ENCODE data around the gene HOXA5. TPM values are rescaled to one million over a fixed set of nuclear protein-coding genes. Genes with fewer than 3 reads are reported as not detected.
A peak's percentile ranks its signal among the peaks of the same experiment; 100 is the strongest.

The HOXA5 gene
- total RNA-seq, 1 donor from 2014 or later: not detected

GRCh38 chr7:27149842-27150567 is 6.5 kb upstream of the HOXA5 start:
- peaks cover 100% of the 10 kb centered on the region for H3K27me3 ChIP-seq (ENCODE audit: low read depth)
- intact Hi-C loops (cut with micrococcal nuclease): no loop called here
- peak overlapping the region; percentile 55 for H3K4me3 ChIP-seq

GRCh38 chr7:27148756-27149641 is 5.5 kb upstream of the HOXA5 start:
- Histone ChIP-seq H3K9me3 (replicated peaks) (no peaks in the 10 kb centered on the region), H3K4me1 (peaks cover 52% of the 10 kb centered on the region), H3K36me3 (no peaks in the 10 kb centered on the region), H3K27ac (replicated peaks) (peak overlapping the region; percentile 30), H3K27me3 (ENCODE audit: low read depth) (peaks cover 100% of the 10 kb centered on the region), H3K4me3 (peak overlapping the region; percentile 54)
- DNase-seq: no peak
- intact Hi-C loops (cut with micrococcal nuclease): no loop called here
- TF ChIP-seq CTCF (IDR thresholded peaks at IDR 0.05; ENCODE audit: borderline replicate concordance): no peak

More at GRCh38 chr7:27149842-27150567, 6.5 kb upstream of the HOXA5 start:
- Histone ChIP-seq H3K36me3 (no peaks in the 10 kb centered on the region), H3K27ac (replicated peaks) (no peak overlapping the region), H3K9me3 (replicated peaks) (no peaks in the 10 kb centered on the region), H3K4me1 (peaks cover 51% of the 10 kb centered on the region)
- no peak for DNase-seq
- TF ChIP-seq CTCF (IDR thresholded peaks at IDR 0.05; ENCODE audit: borderline replicate concordance): no peak

DNA sequence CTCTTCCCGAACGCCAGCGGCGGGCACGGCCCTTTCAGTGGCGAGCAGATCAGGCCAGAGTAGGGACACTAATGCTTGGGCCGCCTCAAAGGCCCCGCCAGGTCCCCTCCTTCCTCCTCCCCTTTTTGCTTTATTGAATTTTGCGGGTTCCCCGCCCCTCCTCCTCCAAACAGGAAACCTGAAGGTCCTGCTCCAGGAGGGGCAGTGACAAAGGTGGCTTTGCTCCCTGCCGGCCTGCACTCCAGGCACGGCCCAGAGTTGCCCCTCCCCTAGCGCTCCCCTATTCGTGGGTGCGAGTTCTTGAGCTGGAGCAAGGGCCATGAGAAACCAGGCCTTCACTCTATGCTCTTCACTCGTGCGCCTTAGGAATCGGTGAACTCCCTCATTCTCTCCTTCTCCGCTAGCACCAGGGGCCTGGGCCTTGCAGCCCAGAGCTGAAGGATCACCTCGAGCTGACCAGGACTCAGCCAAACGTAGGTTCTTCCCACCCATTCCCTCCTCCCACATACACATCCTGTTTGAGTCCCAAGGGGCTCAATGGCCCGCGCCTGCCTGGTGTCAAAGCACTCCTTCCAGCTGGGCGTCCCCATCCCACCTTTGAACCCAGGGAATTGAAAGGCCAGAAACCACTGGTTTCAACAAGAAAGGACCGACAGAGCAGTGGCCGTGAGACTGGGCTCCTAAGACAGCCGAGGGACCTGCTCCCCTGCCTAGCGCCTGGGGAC is 4.7 kb upstream of the HOXA5 start:
- Histone ChIP-seq H3K4me1 (peaks cover 60% of the 10 kb centered on the region), H3K27me3 (ENCODE audit: low read depth) (peaks cover 100% of the 10 kb centered on the region), H3K36me3 (no peaks in the 10 kb centered on the region), H3K4me3 (peak overlapping the region; percentile 54), H3K27ac (replicated peaks) (peak overlapping the region; percentile 30), H3K9me3 (replicated peaks) (no peaks in the 10 kb centered on the region)
- intact Hi-C loops (cut with micrococcal nuclease): no loop called here
- DNase-seq: no peak
- TF ChIP-seq CTCF (IDR thresholded peaks at IDR 0.05; ENCODE audit: borderline replicate concordance): no peak

DNA sequence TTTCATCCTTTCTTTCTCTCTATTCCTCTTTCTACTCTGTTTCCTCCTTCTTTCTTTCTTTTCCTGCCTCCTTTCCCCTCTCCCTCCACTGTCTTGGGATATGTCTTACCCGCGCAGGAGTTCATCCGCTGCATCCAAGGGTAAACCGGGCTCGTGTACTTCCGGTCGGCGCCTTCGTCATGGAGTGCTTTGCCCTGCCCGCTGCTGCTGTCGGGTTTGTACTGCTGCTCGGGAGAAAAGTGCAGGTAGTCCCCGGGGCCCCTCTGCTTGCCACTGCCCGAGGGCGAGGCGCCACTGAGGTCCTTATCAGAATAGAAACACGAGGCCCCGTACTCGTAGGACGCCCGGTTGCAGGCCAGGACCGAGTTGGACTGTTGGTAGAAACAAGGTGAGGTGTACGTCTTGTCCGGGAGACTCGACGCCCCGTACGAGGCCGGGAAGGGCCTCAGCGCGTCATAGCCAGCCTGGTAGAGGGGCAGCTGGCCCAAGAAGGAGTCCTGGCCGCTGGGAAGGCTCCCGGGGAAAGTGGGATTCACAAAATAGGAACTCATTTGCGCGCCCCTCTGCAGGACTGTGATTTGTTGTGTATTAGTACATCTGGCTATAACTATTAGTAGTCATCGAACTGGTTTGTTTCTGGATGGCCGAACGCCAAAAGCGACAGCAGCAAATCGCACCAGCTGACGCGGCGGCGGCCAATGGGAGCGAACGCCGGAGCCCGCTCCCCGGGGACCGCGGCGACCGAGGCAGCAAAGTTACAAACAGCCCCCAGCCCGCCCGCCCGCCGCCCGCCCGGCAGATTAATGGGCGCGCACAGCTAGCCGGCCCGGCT is 3.9 kb upstream of the HOXA5 start, which contains the start of gene HOXA6:
HOXA6 (minus strand) TSS at position 576 of the 832 bp plus-strand sequence; CDS start at position 551, 25 bp downstream.
- H3K4me3 ChIP-seq: peak within 1 kb of the TSS; percentile 54
- intact Hi-C loops (cut with micrococcal nuclease): no loop called here
- no peak for TF ChIP-seq CTCF (IDR thresholded peaks at IDR 0.05; ENCODE audit: borderline replicate concordance)
- H3K27me3 ChIP-seq (ENCODE audit: low read depth): peaks cover 100% of the 10 kb centered on the region
- H3K4me1 ChIP-seq: peaks cover 63% of the 10 kb centered on the region
- no peak for DNase-seq
- H3K9me3 ChIP-seq (replicated peaks): no peaks in the 10 kb centered on the region
- H3K36me3 ChIP-seq: no peaks in the 10 kb centered on the region
- peak within 1 kb of the TSS; percentile 30 for H3K27ac ChIP-seq (replicated peaks)
